Measurements from ENCODE around the gene GMDS. TPM values are rescaled to one million over a fixed set of nuclear protein-coding genes. Genes with fewer than 3 reads are reported as not detected.

Gene GMDS
- total and polyA plus RNA-seq, 2 of the 4 experiments (the other 2 are of a cell fraction) = 7.3 to 21.9 TPM

DNA sequence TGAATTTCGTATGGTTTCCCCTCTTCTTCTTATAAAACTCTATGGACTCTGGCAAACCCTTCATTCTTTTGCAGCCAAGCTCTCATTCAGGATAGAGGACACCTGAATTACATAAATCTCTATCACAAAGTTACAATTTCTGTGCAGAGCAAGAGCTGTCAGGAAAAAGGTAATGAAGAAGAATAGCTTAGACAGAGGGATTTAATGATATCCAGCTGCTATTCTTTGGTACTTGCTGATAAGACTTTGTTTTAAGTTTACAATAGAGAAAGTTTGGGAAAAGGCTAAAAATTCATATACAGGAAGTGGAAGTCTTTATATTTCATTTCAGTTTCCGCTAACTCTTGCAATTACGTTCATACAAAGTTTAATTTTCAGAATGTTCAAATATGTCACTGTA lies 408.7 kb downstream of the GMDS start:
- ATAC-seq (ENCODE audit: low read depth) = no peak
- intact Hi-C loops (cut with micrococcal nuclease) = no loop called here
- Histone ChIP-seq H2BK20ac (ENCODE audit: low read depth, low read length) (no peak overlapping the region), H3K18ac (ENCODE audit: low read depth, low read length) (no peak overlapping the region), H3K4ac (ENCODE audit: low read depth, low read length) (no peak overlapping the region), H3K79me1 (ENCODE audit: low read depth in 1 of 2, low read length in 2 of 2) (no peaks in the 10 kb centered on the region), H4K91ac (ENCODE audit: insufficient read depth, low read depth, low read length) (no peak overlapping the region), H3K4me1 (ENCODE audit: control insufficient read depth, insufficient read depth, low read length) (peaks cover 8% of the 10 kb centered on the region), H4K5ac (ENCODE audit: low read depth, low read length) (no peak overlapping the region), H3K9ac (ENCODE audit: low read depth, low read length) (no peak overlapping the region), H2BK15ac (ENCODE audit: low read depth, low read length) (no peak overlapping the region), H3K23ac (ENCODE audit: low read depth, low read length) (no peak overlapping the region), H3K9me3 (ENCODE audit: control insufficient read depth, insufficient read depth, low read length) (no peaks in the 10 kb centered on the region), H3K36me3 (ENCODE audit: control insufficient read depth, insufficient read depth, low read length) (no peaks in the 10 kb centered on the region), H3K4me2 (ENCODE audit: low read depth, low read length) (no peak overlapping the region), H2BK120ac (ENCODE audit: low read depth, low read length) (no peak overlapping the region), H2AFZ (replicated peaks; ENCODE audit: low read length, poor library complexity) (no peak overlapping the region), H3K9me1 (ENCODE audit: insufficient read depth, low read length) (peaks cover 6% of the 10 kb centered on the region; the same call in 1 of the 2 replicates), H2BK5ac (ENCODE audit: low read depth, low read length, poor library complexity, severe bottlenecking) (no peak overlapping the region), H2AK9ac (replicated peaks; ENCODE audit: low read depth, low read length, poor library complexity) (no peak overlapping the region), H4K8ac (ENCODE audit: low read depth in 2 of 2, low read length in 2 of 2) (no peak overlapping the region), H3K27ac (ENCODE audit: insufficient read depth, low read length) (no peak overlapping the region), H3K4me3 (ENCODE audit: insufficient read depth, low read depth, low read length) (no peak overlapping the region), H2AK5ac (ENCODE audit: low read depth, low read length) (no peak overlapping the region), H4K20me1 (ENCODE audit: insufficient read depth, low read length) (no peaks in the 10 kb centered on the region), H3K27me3 (ENCODE audit: control insufficient read depth, insufficient read depth, low read length) (no peaks in the 10 kb centered on the region), H3K14ac (replicated peaks; ENCODE audit: low read depth, low read length) (no peak overlapping the region), H3K56ac (ENCODE audit: extremely low read depth, insufficient read depth, low read length) (no peak overlapping the region)
- no CpG with 5 or more reads among the region's 3 CpGs for WGBS, 2 experiments (ENCODE audit: extremely low coverage in 2 of 2, insufficient read length in 1 of 2)
- CTCF ChIA-PET = interaction anchor here (1.0 kb wide), 1 partner anchor 26 kb away, joined by 5 read pairs; no protein-coding TSS in a partner anchor
- POLR2A ChIA-PET (ENCODE audit: unreplicated experiment) = no interaction called here
- dilution Hi-C loops (cut with HindIII; ENCODE audit: low sequenced_read_pairs, unreplicated experiment) = no loop called here
- in situ Hi-C loops (cut with MboI; ENCODE audit: low sequenced_read_pairs) = no loop called here
- TF ChIP-seq MAZ (IDR thresholded peaks at IDR 0.05; ENCODE audit: borderline replicate concordance, low read depth, low read length) (no peak), CEBPB (IDR thresholded peaks at IDR 0.05; ENCODE audit: low read depth, low read length) (no peak), RAD21 (IDR thresholded peaks at IDR 0.05; ENCODE audit: low read length) (no peak), BHLHE40 (IDR thresholded peaks at IDR 0.05; ENCODE audit: low read depth, low read length) (no peak), RCOR1 (IDR thresholded peaks at IDR 0.05; ENCODE audit: insufficient replicate concordance, low read length) (no peak), MXI1 (IDR thresholded peaks at IDR 0.05; ENCODE audit: borderline replicate concordance, low read depth, low read length) (no peak), CHD1 (IDR thresholded peaks at IDR 0.05; ENCODE audit: low read depth, low read length) (no peak), RFX5 (IDR thresholded peaks at IDR 0.05; ENCODE audit: low read depth, low read length) (no peak)
- TF ChIP-seq, protein P1, sequence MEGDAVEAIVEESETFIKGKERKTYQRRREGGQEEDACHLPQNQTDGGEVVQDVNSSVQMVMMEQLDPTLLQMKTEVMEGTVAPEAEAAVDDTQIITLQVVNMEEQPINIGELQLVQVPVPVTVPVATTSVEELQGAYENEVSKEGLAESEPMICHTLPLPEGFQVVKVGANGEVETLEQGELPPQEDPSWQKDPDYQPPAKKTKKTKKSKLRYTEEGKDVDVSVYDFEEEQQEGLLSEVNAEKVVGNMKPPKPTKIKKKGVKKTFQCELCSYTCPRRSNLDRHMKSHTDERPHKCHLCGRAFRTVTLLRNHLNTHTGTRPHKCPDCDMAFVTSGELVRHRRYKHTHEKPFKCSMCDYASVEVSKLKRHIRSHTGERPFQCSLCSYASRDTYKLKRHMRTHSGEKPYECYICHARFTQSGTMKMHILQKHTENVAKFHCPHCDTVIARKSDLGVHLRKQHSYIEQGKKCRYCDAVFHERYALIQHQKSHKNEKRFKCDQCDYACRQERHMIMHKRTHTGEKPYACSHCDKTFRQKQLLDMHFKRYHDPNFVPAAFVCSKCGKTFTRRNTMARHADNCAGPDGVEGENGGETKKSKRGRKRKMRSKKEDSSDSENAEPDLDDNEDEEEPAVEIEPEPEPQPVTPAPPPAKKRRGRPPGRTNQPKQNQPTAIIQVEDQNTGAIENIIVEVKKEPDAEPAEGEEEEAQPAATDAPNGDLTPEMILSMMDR (conservative IDR thresholded peaks at IDR 0.05; ENCODE audit: low read depth, low read length) = no peak
- BruUV-seq (replicated peaks) = no TSS peak
- no peak for DNase-seq
